Mesendoderm (in vitro differentiated cells): ENCODE measurements around the gene THY1.
"Not testable (repeated sequence)": the region's sequence is repeated elsewhere in the genome, so short reads cannot be mapped to it uniquely, and the experiment has no call there.

Experiments
- DNase-seq: peaks from one replicate; pipeline ENCODE4 v3.0.0; 2013
- H2AK5ac ChIP-seq: 2 replicates; pipeline ENCODE4 v1.6.1; 2013; ENCODE audit warnings: low read length, inconsistent platforms
- H2BK120ac ChIP-seq: 2 replicates; pipeline ENCODE4 v1.6.1; 2013; ENCODE audit warnings: low read depth, mild to moderate bottlenecking, low read length, moderate library complexity, mixed read lengths
- H2BK15ac ChIP-seq: replicated peaks from 2 replicates; pipeline ENCODE4 v1.6.1; 2013; ENCODE audit warnings: low read depth, mild to moderate bottlenecking, moderate library complexity
- H2BK5ac ChIP-seq: 2 replicates; pipeline ENCODE4 v1.6.1; 2013; ENCODE audit warnings: low read length, inconsistent platforms
- H3K18ac ChIP-seq: 2 replicates; pipeline ENCODE4 v1.6.1; 2013; ENCODE audit warnings: mild to moderate bottlenecking, low read length, mixed read lengths
- H3K23ac ChIP-seq: one replicate; pipeline ENCODE4 v1.6.1; 2013; ENCODE audit warnings: low read length
- H3K27ac ChIP-seq: 2 replicates; pipeline ENCODE4 v1.5.1; 2013; ENCODE audit warnings: low read depth, mild to moderate bottlenecking, inconsistent platforms, low read length, moderate library complexity
- H3K27me3 ChIP-seq: 2 replicates; pipeline ENCODE4 v1.6.1; 2013; ENCODE audit warnings: low read length, control low read depth, mild to moderate bottlenecking, inconsistent platforms; ENCODE audit not compliant: insufficient read depth, poor library complexity
- H3K36me3 ChIP-seq: 2 replicates; pipeline ENCODE4 v1.6.1; 2013; ENCODE audit warnings: low read length, inconsistent platforms; ENCODE audit not compliant: control insufficient read depth, insufficient read depth
- H3K4ac ChIP-seq: one replicate; pipeline ENCODE4 v1.6.1; 2013; ENCODE audit warnings: low read depth, mild to moderate bottlenecking, low read length, moderate library complexity
- H3K4me1 ChIP-seq: 2 replicates; pipeline ENCODE4 v1.6.1; 2013; ENCODE audit warnings: low read depth, low read length, inconsistent platforms; ENCODE audit not compliant: control insufficient read depth
- H3K4me2 ChIP-seq: 2 replicates; pipeline ENCODE4 v1.6.1; 2013; ENCODE audit warnings: low read length
- H3K4me3 ChIP-seq: 2 replicates; pipeline ENCODE4 v1.5.1; 2013; ENCODE audit warnings: mild to moderate bottlenecking, low read length
- H3K56ac ChIP-seq: one replicate; pipeline ENCODE4 v1.6.1; 2013; ENCODE audit warnings: low read length
- H3K79me1 ChIP-seq: 2 replicates; pipeline ENCODE4 v1.6.1; 2013; ENCODE audit warnings: low read length, inconsistent platforms
- H3K79me2 ChIP-seq: 2 replicates; pipeline ENCODE4 v1.6.1; 2013; ENCODE audit warnings: mild to moderate bottlenecking, low read length; ENCODE audit not compliant: control insufficient read depth, insufficient read depth
- H3K9ac ChIP-seq: 2 replicates; pipeline ENCODE4 v1.6.1; 2013; ENCODE audit warnings: low read length, inconsistent platforms
- H4K5ac ChIP-seq: one replicate; pipeline ENCODE4 v1.6.1; 2013; ENCODE audit warnings: low read length
- H4K8ac ChIP-seq: one replicate; pipeline ENCODE4 v1.6.1; 2013; ENCODE audit warnings: low read depth, mild to moderate bottlenecking, control low read depth, low read length, moderate library complexity
- WGBS: extraction: QIAGEN DNeasy Blood & Tissue Kit; methylation state at CpG from one replicate; pipeline ENCODE4 v1.1.7; 2013; ENCODE audit warnings: low lambda C conversion rate, missing lambda C conversion rate; ENCODE audit not compliant: insufficient coverage; ENCODE audit errors: extremely low coverage; 5-methylcytosine and 5-hydroxymethylcytosine counted together

THY1 gene

DNA sequence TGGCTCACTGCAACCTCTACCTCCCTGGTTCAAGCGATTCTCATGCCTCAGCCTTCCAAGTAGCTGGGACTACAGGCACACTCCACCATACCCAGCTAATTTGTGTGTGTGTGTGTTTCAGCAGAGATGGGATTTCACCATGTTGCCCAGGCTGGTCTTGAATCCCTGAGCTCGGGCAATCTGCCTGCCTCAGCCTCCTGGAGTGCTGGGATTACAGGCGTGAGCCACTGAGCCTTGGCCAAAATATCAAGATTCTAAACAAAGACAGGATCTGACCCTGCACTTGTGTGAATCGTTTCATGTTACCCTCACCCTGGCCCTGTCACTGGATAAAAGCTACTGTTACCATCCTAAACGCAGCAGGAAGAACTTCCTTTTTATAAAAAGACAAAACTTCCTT, 15.6 kb upstream of the THY1 start:
- no peak overlapping the region for H3K18ac ChIP-seq
- H3K23ac ChIP-seq: no peak overlapping the region
- no peak overlapping the region for H3K9ac ChIP-seq
- no peak overlapping the region for H3K27ac ChIP-seq
- DNase-seq: no peak
- no peaks in the 10 kb centered on the region for H3K36me3 ChIP-seq
- no peak overlapping the region for H4K8ac ChIP-seq
- no peaks in the 10 kb centered on the region for H3K79me2 ChIP-seq
- no peak overlapping the region for H2AK5ac ChIP-seq
- H4K5ac ChIP-seq: no peak overlapping the region
- no CpG with 5 or more reads among the region's 5 CpGs for WGBS
- no peak overlapping the region for H3K4ac ChIP-seq
- no peaks in the 10 kb centered on the region for H3K4me1 ChIP-seq
- no peaks in the 10 kb centered on the region for H3K27me3 ChIP-seq
- H2BK15ac ChIP-seq: no peak overlapping the region
- no peak overlapping the region for H2BK120ac ChIP-seq
- H2BK5ac ChIP-seq: no peak overlapping the region
- H3K79me1 ChIP-seq: no peaks in the 10 kb centered on the region
- H3K4me3 ChIP-seq: no peak overlapping the region
- no peak overlapping the region for H3K56ac ChIP-seq
- no peak overlapping the region for H3K4me2 ChIP-seq

DNA sequence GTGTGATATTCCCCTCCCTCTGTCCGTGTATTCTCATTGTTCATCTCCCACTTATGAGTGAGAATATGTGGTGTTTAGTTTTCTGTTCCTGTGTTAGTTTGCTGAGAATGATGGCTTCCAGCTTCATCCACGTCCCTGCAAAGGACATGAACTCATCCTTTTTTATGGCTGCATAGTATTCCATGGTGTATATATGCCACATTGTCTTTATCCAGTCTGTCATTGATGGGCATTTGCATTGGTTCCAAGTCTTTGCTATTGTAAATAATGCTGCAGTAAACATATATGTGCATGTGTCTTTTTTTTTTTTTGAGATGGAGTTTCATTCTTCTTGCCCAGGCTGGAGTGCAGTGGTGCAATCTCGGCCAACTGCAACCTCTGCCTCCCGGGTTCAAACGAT, 14.5 kb upstream of the THY1 start:
- H4K8ac ChIP-seq, H3K4me2 ChIP-seq, H2BK120ac ChIP-seq, H2AK5ac ChIP-seq, H2BK15ac ChIP-seq, DNase-seq, H3K9ac ChIP-seq, H3K4me3 ChIP-seq, H4K5ac ChIP-seq, H3K4me1 ChIP-seq, H3K23ac ChIP-seq, H3K18ac ChIP-seq, H3K56ac ChIP-seq, H2BK5ac ChIP-seq, H3K79me1 ChIP-seq, H3K36me3 ChIP-seq, H3K27me3 ChIP-seq, H3K27ac ChIP-seq, H3K4ac ChIP-seq, H3K79me2 ChIP-seq: not testable (repeated sequence)
- WGBS: no CpG with 5 or more reads among the region's 5 CpGs

DNA sequence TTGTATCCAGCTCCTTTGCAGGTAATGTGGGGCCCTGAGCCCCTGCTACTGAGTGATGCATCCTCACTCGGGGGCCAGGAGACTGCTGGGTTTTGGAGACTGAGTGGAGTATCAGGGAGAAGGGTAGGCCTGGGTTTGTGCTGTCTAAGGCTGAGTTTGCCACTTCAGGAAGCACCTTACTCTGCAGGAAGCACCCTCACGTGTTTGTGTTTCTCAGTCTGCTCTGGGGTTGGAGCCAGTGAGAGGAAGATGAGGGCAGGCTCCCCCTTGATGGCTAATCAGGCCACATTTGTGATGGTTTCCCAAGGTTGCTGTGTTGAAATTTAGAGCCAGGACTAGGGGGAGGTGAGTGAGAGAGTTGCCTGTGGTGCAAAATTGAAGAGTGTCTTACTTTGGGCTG, 13.7 kb upstream of the THY1 start:
- Histone ChIP-seq H3K4me3 (no peak overlapping the region), H3K18ac (no peak overlapping the region), H2BK15ac (no peak overlapping the region), H3K56ac (no peak overlapping the region), H2BK120ac (no peak overlapping the region), H3K9ac (no peak overlapping the region), H3K23ac (no peak overlapping the region), H4K8ac (no peak overlapping the region), H3K27me3 (no peaks in the 10 kb centered on the region), H3K79me2 (no peaks in the 10 kb centered on the region), H3K79me1 (no peaks in the 10 kb centered on the region), H3K4me2 (no peak overlapping the region), H3K36me3 (no peaks in the 10 kb centered on the region), H3K27ac (no peak overlapping the region), H3K4me1 (peaks cover 7% of the 10 kb centered on the region), H2BK5ac (no peak overlapping the region), H3K4ac (no peak overlapping the region), H4K5ac (no peak overlapping the region), H2AK5ac (no peak overlapping the region)
- no CpG with 5 or more reads among the region's 2 CpGs for WGBS
- no peak for DNase-seq

DNA sequence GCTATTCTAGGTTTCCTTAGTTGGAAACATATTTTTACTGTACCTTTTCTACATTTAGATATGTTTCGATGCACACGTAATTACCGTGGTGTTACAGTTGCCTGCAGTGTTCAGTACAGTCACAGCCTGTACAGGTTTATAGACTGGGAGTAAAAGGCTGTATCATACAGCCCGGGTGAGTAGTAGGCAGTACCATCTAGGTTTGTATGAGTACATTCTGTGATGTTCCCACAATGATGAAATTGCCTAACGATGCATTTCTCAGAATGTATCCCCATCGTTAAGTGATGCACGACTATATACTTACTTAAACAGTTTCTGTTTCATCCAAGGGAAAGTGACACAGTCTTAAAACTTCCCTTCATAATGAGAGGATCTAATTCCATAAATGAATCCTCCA, 13.1 kb upstream of the THY1 start:
- H2BK5ac ChIP-seq: no peak overlapping the region
- no CpG with 5 or more reads among the region's 7 CpGs for WGBS
- H4K8ac ChIP-seq: no peak overlapping the region

DNA sequence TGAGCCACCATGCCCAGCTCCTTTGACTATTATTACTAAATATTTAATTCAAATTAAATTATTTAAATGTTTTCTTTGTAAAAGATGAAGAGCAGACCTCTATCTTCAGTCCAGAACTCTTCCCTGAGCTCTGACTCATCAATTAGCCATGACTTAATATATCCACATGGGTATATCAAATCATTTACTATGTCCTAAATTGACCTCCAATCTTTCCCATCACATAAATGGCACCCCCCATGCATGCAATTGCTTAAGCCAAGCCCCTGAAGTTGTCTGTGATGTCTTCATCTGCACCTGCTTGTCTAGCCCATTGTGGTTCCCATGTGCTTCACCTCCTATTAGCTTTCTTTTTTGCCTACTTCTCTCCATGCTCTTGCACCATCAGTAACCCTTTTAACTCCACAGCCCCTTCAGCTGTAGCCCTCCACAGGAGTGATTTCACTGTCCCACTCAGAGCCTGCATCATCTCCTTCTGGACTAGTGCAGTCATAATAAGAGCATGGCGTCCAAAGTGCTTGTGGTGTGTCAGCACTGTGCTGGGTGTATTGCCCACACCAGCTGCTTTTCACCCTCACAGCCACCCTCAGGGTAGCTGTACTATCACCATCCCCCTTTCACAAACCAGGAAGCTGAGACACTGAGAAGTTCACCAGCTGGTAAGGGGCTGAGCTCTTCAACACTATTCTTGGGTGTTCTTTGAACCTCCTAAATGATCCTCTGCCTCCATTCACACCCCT, 11.8 kb upstream of the THY1 start:
- no peaks in the 10 kb centered on the region for H3K36me3 ChIP-seq
- DNase-seq: no peak
- no peaks in the 10 kb centered on the region for H3K27me3 ChIP-seq
- H3K4me2 ChIP-seq: no peak overlapping the region
- H2BK120ac ChIP-seq: no peak overlapping the region
- H3K27ac ChIP-seq: no peak overlapping the region
- H4K8ac ChIP-seq: no peak overlapping the region
- no peaks in the 10 kb centered on the region for H3K79me2 ChIP-seq
- H3K18ac ChIP-seq: no peak overlapping the region
- H3K56ac ChIP-seq: no peak overlapping the region
- H4K5ac ChIP-seq: no peak overlapping the region
- H2AK5ac ChIP-seq: no peak overlapping the region
- H3K4me3 ChIP-seq: no peak overlapping the region
- H3K4me1 ChIP-seq: peaks cover 7% of the 10 kb centered on the region
- no peak overlapping the region for H3K9ac ChIP-seq
- no CpG with 5 or more reads among the region's 1 CpG for WGBS
- H3K23ac ChIP-seq: no peak overlapping the region
- H3K4ac ChIP-seq: no peak overlapping the region
- no peaks in the 10 kb centered on the region for H3K79me1 ChIP-seq
- H2BK5ac ChIP-seq: no peak overlapping the region
- no peak overlapping the region for H2BK15ac ChIP-seq

More for the DNA sequence above, 13.1 kb upstream of the THY1 start:
- Histone ChIP-seq H2BK15ac (no peak overlapping the region), H3K4me1 (peaks cover 7% of the 10 kb centered on the region), H3K9ac (no peak overlapping the region), H3K23ac (no peak overlapping the region), H2BK120ac (no peak overlapping the region), H3K56ac (no peak overlapping the region), H2AK5ac (no peak overlapping the region), H3K79me2 (no peaks in the 10 kb centered on the region), H3K27me3 (no peaks in the 10 kb centered on the region), H3K27ac (no peak overlapping the region), H3K36me3 (no peaks in the 10 kb centered on the region), H3K18ac (no peak overlapping the region), H3K4ac (no peak overlapping the region), H3K4me3 (no peak overlapping the region), H3K4me2 (no peak overlapping the region), H4K5ac (no peak overlapping the region), H3K79me1 (no peaks in the 10 kb centered on the region)
- DNase-seq: no peak

DNA sequence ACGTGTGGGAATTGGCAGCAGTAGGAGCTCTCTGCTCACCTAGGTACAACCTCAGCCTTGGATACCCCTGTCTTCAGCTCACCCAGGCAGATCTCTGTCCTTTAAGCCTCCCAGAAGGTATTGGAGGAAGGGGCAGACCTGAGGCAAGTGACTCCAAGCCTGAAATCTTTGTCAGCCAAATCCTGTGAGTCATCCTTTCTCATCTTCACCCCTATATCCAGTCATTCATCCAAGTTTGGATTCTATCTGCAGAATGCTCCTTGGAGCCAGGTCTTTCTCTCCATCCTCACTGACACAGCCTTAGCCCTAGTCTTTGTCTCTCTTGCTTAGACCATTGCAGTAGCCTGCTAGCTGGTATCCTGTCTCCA, 10.4 kb upstream of the THY1 start:
- no peak overlapping the region for H3K23ac ChIP-seq
- peak; percentile 29 for DNase-seq
- H3K27ac ChIP-seq: no peak overlapping the region
- H4K5ac ChIP-seq: no peak overlapping the region
- H3K4ac ChIP-seq: no peak overlapping the region
- no peak overlapping the region for H3K18ac ChIP-seq
- no peaks in the 10 kb centered on the region for H3K27me3 ChIP-seq
- H3K79me1 ChIP-seq: no peaks in the 10 kb centered on the region
- WGBS: no CpG with 5 or more reads among the region's 1 CpG
- no peak overlapping the region for H4K8ac ChIP-seq
- no peaks in the 10 kb centered on the region for H3K36me3 ChIP-seq
- H3K9ac ChIP-seq: no peak overlapping the region
- no peak overlapping the region for H2BK120ac ChIP-seq
- peak overlapping the region; percentile 0 for H3K56ac ChIP-seq
- no peak overlapping the region for H3K4me3 ChIP-seq
- no peaks in the 10 kb centered on the region for H3K79me2 ChIP-seq
- H2BK5ac ChIP-seq: no peak overlapping the region
- H3K4me1 ChIP-seq: peaks cover 7% of the 10 kb centered on the region
- no peak overlapping the region for H2BK15ac ChIP-seq
- no peak overlapping the region for H3K4me2 ChIP-seq
- no peak overlapping the region for H2AK5ac ChIP-seq
